NB4 (cell line): ENCODE data around the gene EEF1A2.
A peak's percentile ranks its signal among the peaks of the same experiment; 100 is the strongest.

Source experiments
- DNase-seq: peaks from one replicate; pipeline ENCODE4 v3.0.0; 2010; ENCODE audit warnings: low read depth
- H3K4me3 ChIP-seq: one replicate; pipeline ENCODE4 v1.5.1; 2011; ENCODE audit warnings: mild to moderate bottlenecking, low read depth, low read length, moderate library complexity
- MYC ChIP-seq: IDR thresholded peaks from 2 replicates; pipeline ENCODE4 v1.6.1; 2011; ENCODE audit warnings: low read depth, low read length
- POLR2A ChIP-seq: IDR thresholded peaks from 2 replicates; pipeline ENCODE4 v1.6.1; 2011; ENCODE audit warnings: mild to moderate bottlenecking; ENCODE audit not compliant: insufficient read length; ENCODE audit errors: extremely low read depth
- TF ChIP-seq, protein P1 (sequence below): IDR thresholded peaks from 2 replicates; pipeline ENCODE4 v1.6.1; 2011; ENCODE audit warnings: low read depth, low read length
- TF ChIP-seq, protein P2 (sequence below): IDR thresholded peaks from one replicate; pipeline ENCODE4 v1.5.1; 2012; ENCODE audit warnings: low read depth, low read length

Gene EEF1A2

GRCh38 chr20:63542031-63542559 is 43.2 kb upstream of the EEF1A2 start:
- H3K4me3 ChIP-seq = no peak overlapping the region
- DNase-seq = no peak
- TF ChIP-seq POLR2A (no peak), MYC (no peak)
- TF ChIP-seq, protein P1, sequence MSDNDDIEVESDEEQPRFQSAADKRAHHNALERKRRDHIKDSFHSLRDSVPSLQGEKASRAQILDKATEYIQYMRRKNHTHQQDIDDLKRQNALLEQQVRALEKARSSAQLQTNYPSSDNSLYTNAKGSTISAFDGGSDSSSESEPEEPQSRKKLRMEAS = no peak
- TF ChIP-seq, protein P2, sequence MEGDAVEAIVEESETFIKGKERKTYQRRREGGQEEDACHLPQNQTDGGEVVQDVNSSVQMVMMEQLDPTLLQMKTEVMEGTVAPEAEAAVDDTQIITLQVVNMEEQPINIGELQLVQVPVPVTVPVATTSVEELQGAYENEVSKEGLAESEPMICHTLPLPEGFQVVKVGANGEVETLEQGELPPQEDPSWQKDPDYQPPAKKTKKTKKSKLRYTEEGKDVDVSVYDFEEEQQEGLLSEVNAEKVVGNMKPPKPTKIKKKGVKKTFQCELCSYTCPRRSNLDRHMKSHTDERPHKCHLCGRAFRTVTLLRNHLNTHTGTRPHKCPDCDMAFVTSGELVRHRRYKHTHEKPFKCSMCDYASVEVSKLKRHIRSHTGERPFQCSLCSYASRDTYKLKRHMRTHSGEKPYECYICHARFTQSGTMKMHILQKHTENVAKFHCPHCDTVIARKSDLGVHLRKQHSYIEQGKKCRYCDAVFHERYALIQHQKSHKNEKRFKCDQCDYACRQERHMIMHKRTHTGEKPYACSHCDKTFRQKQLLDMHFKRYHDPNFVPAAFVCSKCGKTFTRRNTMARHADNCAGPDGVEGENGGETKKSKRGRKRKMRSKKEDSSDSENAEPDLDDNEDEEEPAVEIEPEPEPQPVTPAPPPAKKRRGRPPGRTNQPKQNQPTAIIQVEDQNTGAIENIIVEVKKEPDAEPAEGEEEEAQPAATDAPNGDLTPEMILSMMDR = no peak

DNA sequence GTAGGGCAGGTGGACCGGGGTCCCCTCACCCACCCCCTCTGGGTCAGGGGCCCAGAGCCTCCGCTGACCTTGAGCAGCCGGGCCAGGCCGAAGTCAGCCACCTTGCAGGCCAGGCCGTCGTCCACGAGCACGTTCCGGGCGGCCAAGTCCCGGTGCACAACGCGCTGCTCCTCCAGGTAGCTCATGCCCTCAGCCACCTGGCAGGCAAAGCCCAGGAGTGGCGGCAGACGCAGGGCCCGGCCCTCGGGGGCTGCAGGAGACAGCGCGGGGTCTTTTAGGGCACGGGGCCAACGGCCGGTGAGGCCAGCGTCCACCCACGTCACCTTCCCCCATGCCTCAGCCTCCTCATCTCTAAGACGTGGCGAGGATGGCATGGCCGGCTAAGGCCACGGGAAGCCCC is 42.5 kb upstream of the EEF1A2 start:
- H3K4me3 ChIP-seq = no peak overlapping the region
- TF ChIP-seq MYC = no peak
- TF ChIP-seq, protein P1 = no peak
- no peak for TF ChIP-seq POLR2A
- TF ChIP-seq, protein P2 = no peak
- no peak for DNase-seq

- H3K4me3 ChIP-seq = no peak overlapping the region
- no peak for TF ChIP-seq MYC
- TF ChIP-seq POLR2A = no peak
- TF ChIP-seq, protein P1 = no peak
- TF ChIP-seq, protein P2 = no peak
- DNase-seq = peak; percentile 32
Observed at GRCh38 chr20:63540417-63541186, 41.7 kb upstream of the EEF1A2 start.

- no peak for DNase-seq
- no peak overlapping the region for H3K4me3 ChIP-seq
- TF ChIP-seq MYC (no peak), POLR2A (no peak)
- TF ChIP-seq, protein P2 = no peak
- TF ChIP-seq, protein P1 = no peak
Observed at GRCh38 chr20:63539441-63540370, 40.8 kb upstream of the EEF1A2 start.

DNA sequence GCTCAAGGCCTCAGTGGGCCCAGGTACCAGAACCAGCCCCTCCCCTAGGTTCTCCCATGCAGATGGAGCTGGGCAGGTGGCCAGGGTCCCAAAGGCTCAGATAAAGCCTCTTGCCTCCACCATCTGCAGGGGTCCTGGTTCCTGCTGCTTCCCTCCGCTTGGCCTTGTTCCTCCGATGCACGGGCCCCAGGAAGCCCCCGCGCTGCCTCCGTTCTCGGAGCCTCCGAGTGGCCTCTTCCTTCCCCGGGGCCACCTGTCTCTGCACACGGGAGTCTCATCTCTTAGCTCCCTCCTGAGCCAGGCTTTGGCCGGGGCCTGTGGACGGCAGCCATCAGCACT is 40.2 kb upstream of the EEF1A2 start:
- no peak overlapping the region for H3K4me3 ChIP-seq
- TF ChIP-seq, protein P2 = no peak
- TF ChIP-seq MYC (no peak), POLR2A (no peak)
- TF ChIP-seq, protein P1 = no peak
- no peak for DNase-seq
